NCI-H2196 treated with DMSO at 0.1 percent for 48 hours (cell line): ENCODE measurements around the gene COL5A1.

Experiments
- DNase-seq: peaks from one replicate; lab custom pipeline; 2025; ENCODE audit not compliant: unreplicated experiment; lab: John Stamatoyannopoulos, UW

Gene COL5A1

DNA sequence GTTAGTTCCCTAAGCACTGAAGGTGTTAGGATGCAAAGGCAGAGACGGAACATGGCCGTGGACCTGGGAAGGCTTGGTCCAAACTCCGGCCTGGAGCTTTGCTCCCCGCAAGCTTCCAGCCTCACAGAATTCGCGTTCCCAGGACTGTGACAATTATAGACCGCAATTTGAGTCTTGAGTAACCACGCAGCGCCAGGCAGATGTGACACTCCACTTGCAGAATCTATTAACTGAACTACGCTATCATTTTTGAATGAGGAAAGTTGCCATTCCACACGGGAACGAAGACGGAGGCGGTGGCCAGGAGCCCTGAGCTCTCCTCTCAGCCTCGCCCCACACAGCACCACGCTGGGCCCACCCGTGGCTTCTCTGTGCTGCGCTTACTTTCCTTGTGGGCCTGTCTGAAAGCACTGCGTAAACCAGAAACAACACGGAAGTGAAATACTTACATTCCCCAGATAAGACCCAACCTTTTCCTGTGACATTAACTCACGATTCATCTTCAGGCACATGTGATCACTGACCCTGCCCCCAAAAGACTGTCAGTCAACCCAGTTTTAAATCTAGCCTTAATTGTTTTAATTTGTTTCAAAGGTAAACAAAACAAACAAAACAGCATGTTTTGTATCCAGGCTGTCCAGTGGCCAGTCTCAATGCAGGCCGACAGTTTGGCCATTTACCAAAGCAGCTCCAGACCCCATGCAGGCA lies 16.1 kb upstream of the COL5A1 start:
- no peak for DNase-seq

DNA sequence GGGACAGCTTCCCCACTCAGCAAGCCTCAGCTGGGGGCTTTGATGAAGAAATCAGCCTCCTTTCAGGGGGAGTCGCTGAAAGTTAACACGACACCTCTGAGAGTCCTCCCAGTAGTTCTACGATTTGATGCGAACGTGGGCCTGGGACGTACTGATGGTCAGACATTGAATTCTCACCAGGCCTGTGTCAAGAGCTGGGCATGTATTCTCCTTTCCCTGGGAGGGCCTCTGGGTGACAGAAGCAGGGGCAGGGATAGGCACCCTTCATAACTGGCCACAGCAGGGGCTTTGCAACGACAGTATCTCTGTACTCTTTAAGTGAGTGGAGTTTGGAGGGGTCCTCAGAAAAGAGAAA lies 15.6 kb upstream of the COL5A1 start:
- DNase-seq = no peak

DNA sequence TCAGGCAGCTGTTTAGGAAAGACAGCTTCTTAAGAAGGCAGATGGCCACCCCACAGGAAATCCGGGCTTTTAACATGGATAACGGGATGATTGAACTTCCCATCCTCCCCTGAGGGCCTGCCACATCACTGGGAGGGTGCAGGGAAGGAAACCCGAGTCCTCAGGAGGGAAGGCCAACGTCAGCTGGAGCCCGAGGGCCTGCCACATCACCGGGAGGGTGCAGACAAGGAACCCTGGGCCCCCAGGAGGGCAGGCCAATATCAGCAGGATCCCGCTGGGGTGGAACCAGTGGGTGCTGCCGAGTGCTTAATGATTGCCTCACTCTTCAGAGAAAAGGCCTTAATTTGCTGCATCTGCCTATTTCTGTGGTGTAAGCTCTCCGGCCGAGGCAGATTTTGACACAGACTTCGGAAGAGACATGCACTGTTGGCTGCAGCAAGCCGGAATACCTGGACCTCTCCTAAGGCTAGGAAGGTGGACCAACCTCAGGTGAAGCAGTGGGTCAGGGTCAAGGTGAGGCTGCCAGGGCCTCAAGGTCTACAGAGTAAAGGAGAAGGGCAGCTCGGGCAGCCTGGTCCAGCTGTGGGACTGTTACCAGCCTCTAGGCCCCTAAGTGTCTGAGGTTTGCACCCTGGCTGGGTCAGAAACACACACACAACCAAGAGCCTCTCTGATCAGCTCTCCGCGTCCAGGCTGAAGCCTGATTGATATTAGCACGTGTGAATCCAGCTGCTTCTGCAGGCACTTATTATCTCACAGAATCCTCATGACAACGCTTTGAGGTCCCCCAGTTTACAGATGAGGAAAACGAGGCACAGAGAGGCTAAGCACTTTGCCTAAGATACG lies 14.8 kb upstream of the COL5A1 start:
- DNase-seq = no peak

GRCh38 chr9:134627417-134628353 lies 13.9 kb upstream of the COL5A1 start:
- no peak for DNase-seq

GRCh38 chr9:134628354-134628736 lies 13.3 kb upstream of the COL5A1 start:
- no peak for DNase-seq

GRCh38 chr9:134629061-134629585 lies 12.5 kb upstream of the COL5A1 start:
- DNase-seq = no peak

- no peak for DNase-seq
Observed at GRCh38 chr9:134629586-134630392, 11.8 kb upstream of the COL5A1 start.

DNA sequence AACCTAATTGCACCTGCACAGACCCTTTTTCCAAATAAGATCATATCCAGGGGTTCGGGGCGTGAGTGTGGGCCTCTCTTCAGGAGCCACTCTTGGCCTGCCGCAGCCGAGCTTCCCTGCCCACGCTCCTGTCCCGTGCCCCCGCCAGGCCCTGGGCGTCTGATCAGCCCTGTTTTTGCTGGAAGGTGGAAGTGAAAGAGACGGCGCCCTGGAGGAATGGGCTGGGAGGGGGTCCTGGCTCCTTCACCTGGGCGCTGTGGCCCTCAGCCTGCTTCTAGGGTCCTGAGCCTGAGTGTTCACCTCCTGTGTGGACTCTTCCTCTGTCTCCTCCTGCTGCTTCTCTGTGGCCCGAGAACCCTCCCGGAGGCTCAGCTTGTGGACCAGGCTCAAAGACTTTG lies 11.2 kb upstream of the COL5A1 start:
- no peak for DNase-seq

DNA sequence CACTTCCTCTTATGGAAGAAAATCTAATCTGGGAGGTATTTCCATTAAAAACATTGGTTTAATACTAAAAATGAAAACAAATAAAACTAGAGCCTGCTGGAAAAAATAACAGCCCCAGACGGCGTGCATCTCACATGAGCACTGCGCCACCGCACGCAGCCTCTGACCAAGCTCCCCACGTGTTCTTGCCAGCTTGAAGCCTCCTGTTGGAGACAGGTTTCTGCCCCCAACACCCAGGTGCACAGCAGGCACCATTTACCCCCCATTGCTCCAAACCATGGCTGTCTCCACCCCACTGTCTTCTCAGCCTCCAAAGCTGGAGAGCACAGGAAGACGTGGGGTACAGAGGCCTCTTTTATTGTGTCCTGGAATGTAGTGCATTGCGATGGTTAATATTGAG lies 10.7 kb upstream of the COL5A1 start:
- DNase-seq = no peak

DNA sequence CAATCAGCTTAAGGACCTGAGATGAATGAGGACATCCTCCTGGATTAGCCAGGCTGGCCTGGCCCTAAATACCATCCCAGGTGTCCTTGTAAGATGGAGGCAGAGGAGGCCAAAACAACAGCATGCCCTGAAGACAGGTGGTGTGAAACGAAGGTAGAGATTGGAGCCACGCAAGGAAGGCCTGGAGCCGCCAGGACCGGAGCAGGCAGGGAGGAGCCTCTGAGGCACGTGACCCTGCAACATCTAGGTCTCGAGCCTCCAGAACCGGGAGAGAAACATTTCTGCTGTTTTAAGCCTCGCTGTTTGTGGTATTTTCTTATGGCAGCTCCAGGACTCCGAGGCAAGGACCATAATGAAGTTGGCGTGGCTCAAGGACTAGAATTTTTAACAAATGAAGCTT lies 9.7 kb upstream of the COL5A1 start:
- no peak for DNase-seq

- DNase-seq = no peak
Observed at GRCh38 chr9:134632329-134632728, 9.3 kb upstream of the COL5A1 start.

DNA sequence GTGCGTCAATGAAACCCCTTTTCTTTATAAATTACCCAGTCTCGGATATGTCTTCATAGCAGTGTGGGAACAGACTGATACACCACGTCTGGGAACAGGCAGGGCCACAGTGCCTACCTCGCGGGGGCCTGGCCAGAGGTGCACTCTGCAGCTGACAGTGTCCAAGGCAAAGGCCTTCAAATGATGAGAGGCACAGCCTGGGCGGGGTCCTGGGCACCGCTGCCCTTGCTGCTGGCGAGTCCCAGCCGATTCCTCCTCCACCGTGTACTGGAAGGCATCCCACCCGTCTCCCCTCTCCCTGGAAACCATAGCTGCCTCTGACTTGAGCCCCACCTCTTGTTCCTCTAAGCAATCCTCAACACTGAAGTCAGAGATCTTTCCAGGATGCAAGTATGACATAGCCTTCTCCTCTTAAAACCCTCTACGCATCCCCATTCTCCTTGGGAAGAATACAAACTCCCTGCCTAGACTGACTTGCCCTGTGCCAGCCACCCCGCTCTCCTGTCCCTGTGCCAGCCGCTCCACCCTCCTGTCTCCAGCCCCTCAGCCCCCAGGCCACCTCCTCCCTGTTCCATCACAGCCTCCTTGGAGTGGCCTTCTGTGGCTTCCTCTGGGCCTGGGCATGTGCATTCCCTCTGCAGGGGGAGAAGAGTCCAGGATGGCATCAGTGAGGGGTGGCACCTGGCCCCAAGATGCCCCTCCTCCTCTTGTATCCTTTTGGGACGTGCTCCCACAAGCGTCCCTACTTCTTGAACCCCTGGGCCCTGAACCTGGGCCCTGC lies 8.1 kb upstream of the COL5A1 start:
- no peak for DNase-seq

DNA sequence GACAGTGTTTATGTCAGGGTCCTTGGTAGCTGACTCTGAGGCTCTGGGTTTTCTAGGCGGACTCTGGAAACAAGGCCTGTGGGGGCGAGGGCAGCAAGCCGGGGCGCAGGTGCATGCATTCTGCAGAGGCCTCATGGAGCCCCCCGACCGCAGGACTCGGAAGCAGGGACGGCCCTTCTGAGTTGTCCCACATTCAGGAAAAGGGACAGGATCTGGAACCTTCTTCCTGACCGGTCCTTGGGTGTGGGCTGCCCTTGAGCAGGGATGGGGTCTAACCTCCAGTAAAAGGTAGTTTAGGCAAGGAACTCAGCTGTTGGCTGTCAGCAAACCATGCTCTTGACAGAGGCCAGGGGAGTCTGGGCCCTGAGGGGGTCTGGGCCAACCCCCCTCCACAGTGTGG lies 7.4 kb upstream of the COL5A1 start:
- no peak for DNase-seq

- DNase-seq = no peak
Observed at GRCh38 chr9:134634667-134635230, 6.9 kb upstream of the COL5A1 start.

- no peak for DNase-seq
Observed at GRCh38 chr9:134635351-134636148, 6.1 kb upstream of the COL5A1 start.

- DNase-seq = no peak
Observed at GRCh38 chr9:134636149-134636507, 5.5 kb upstream of the COL5A1 start.

DNA sequence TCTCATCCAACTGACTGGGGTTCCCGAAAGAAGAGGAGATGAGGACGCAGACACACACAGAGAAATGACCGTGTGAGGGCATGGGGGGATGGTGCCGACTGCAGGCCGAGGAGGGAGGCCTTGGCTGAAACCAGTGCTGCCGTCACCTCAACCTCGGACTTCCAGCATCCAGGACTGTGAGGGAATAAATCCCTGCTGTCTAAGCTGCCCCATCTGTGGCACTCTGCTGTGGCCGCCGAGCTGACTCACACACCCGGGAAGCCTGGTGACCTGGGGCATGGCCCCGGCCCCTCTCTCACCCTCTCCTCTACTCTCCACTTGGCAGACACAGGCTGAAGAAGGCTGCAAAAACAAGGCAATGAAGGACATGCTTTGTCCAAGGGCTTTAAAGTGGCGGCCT lies 4.4 kb upstream of the COL5A1 start:
- DNase-seq = no peak

DNA sequence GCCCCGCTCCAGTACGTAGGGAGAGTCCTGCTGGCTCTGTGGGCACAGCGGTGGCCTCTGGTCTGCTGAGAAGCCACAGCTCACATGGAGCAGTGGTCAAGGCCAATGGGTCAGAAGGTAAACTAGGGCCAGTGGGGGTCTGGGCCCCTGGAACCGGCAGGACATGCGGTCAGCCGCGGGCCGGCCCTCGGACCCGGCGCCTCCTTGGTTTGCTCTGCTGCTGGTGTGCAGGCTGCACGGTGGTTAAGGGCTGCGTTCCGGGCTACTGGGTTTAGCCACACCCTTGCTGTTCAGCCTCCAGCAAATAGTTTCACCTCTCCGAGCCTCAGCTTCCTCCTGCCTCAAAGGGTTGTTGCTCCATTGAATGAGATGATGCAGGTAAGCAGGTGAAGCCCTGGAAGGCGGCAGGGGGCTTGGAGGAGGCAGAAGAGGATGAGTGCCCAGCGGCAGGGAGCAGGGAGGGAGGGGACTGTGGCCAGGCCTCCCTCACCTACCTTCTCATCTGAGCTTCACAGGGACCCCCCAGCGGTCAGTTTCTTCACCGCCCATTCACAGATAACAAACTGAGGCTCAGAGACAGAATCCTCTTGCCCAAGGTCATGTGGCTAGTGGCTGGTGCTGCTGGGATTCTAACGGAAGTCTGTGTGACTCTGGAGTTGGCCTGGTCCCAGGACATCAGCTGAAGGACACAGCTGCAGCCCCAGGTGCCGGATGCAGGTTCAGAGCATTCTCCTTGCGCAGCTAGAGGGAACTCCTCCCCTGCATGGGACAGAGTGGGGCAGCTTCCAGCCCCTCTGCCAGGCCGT lies 3.7 kb upstream of the COL5A1 start:
- DNase-seq = no peak
